ENCODE measurements around the gene PPP1CB. TPM values are rescaled to one million over a fixed set of nuclear protein-coding genes. Genes with fewer than 3 reads are reported as not detected.

PPP1CB gene
- polyA plus RNA-seq, 1 of the 3 experiments (the other 2 are of a cell fraction), result 24.7 TPM

DNA sequence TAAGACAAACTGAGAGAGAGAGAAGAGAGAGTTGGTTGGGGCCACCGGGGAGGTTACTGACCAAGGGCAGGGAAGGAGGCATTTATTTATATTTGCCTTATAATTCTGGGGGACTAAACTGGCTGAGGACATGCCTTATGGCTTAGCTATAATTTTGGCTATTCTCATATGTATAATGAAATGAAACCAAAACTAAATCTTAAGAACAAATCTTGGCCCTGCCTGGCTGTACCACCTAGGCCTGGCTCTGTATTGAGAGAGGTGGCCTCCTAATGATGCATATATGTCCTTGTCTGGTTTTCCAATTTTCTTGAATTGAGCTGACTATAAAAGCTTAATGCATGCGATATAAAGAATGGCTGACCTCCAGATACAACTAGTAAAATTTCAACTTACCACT, 3.5 kb upstream of the PPP1CB start (continued):
- TF ChIP-seq SMC3 (IDR thresholded peaks at IDR 0.05; ENCODE audit: low read depth, low read length) (no peak), MEF2A (IDR thresholded peaks at IDR 0.05; ENCODE audit: borderline replicate concordance, low read depth) (no peak), POLR2AphosphoS5 (IDR thresholded peaks at IDR 0.05; ENCODE audit: low read depth, low read length) (no peak), JUND (IDR thresholded peaks at IDR 0.05) (no peak), CHD2 (IDR thresholded peaks at IDR 0.05; ENCODE audit: low read length, partially characterized antibody) (no peak), EP300 (IDR thresholded peaks at IDR 0.05; ENCODE audit: borderline replicate concordance in 1 of 2, low read depth in 1 of 2, low read length in 1 of 2) (no peak), YY1 (IDR thresholded peaks at IDR 0.05; ENCODE audit: low read depth) (no peak), RXRA (IDR thresholded peaks at IDR 0.05; ENCODE audit: borderline replicate concordance, low read depth) (no peak), RAD21 (IDR thresholded peaks at IDR 0.05; ENCODE audit: low read length) (no peak)

DNA sequence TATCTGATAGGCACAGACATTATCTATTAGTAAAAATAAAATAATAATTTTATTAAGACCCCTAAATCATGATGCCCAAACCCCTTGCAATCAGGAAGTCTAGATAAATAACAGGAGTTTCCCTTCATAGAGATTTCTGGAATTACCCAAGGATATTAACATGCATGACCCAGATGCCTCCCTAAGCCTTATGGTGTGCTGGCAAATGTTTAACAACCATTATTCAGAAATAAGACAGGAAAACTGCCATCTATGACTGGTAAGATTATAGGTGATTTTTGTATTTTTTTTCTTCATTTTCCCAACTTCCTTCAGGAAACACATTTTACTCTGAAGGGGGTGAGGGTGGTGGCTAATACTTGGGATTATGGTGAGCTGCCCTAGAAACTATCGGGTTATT, 2.7 kb upstream of the PPP1CB start:
- H3K4me2 ChIP-seq, result no peak overlapping the region
- H3K4me3 ChIP-seq (ENCODE audit: low read depth in 2 of 2, low read length in 1 of 2), result no peak overlapping the region
- no peaks in the 10 kb centered on the region for H3F3A ChIP-seq (replicated peaks; ENCODE audit: insufficient read depth)
- H3K4me1 ChIP-seq (ENCODE audit: control insufficient read depth in 1 of 2, insufficient read depth in 2 of 2, low read depth in 1 of 2, low read length in 1 of 2), result peaks cover 0 to 12% of the 10 kb centered on the region in 2 experiments; a peak in 2 of 4 replicates
- peaks cover 21% of the 10 kb centered on the region for H3K79me2 ChIP-seq (ENCODE audit: insufficient read depth)
- no peak for TF ChIP-seq MXI1 (IDR thresholded peaks at IDR 0.05; ENCODE audit: low read depth, low read length)
- peaks cover 5% of the 10 kb centered on the region for H4K20me1 ChIP-seq (ENCODE audit: insufficient read depth)
- ChIA-PET CTCF (interaction anchor here (1.7 to 5.6 kb wide), 2 partner anchors 12 to 154 kb away, joined by 5 to 23 read pairs; no protein-coding TSS in a partner anchor), POLR2A (no interaction called here)
- H2AFZ ChIP-seq (ENCODE audit: low read depth), result no peak overlapping the region
- H3K9me3 ChIP-seq, result no peaks in the 10 kb centered on the region
- H3K9ac ChIP-seq, result no peak overlapping the region
- no peak for DNase-seq
- H3K36me3 ChIP-seq (replicated peaks in 1 of 2; ENCODE audit: control insufficient read depth in 1 of 2, insufficient read depth in 2 of 2, low read length in 1 of 2), result no peaks in the 10 kb centered on the region
- no peaks in the 10 kb centered on the region for H3K9me2 ChIP-seq
- no peak overlapping the region for H3K27ac ChIP-seq (ENCODE audit: low read depth in 2 of 2, low read length in 1 of 2)
- 100% methylated on average over 1 of the region's 1 CpG for WGBS (ENCODE audit: low lambda C conversion rate)
- H3K27me3 ChIP-seq (ENCODE audit: insufficient read depth), result no peaks in the 10 kb centered on the region

DNA sequence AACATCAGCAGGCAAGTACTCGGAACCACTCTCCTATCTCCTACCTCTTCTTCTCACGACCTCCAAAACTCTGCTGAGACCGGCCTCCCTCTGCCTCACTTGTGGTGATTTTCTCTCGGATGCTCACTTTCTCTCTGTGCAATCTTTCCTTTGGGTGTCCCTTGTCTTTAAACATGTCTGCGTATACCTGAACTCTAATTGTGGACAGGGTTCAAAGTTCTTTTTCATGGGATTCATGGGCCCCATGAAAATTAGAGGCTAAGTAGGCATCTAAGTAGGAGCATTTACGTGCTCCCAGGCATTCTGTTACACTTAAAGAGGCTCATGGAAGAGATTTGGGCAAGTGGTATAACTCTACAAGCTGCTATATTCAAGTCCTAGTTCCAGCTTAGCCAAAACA, 2.1 kb upstream of the PPP1CB start:
- Histone ChIP-seq H3F3A (replicated peaks; ENCODE audit: insufficient read depth) (no peaks in the 10 kb centered on the region), H3K27ac (ENCODE audit: low read depth in 2 of 2, low read length in 1 of 2) (peak overlapping the region in 1 of 2 experiments; percentile 100; a peak in 2 of 4 replicates), H3K9ac (no peak overlapping the region), H3K4me2 (no peak overlapping the region), H3K4me3 (ENCODE audit: low read depth in 2 of 2, low read length in 1 of 2) (no peak overlapping the region), H4K20me1 (ENCODE audit: insufficient read depth) (peaks cover 8% of the 10 kb centered on the region), H3K79me2 (ENCODE audit: insufficient read depth) (peaks cover 27% of the 10 kb centered on the region), H3K9me2 (no peaks in the 10 kb centered on the region), H3K4me1 (ENCODE audit: control insufficient read depth in 1 of 2, insufficient read depth in 2 of 2, low read depth in 1 of 2, low read length in 1 of 2) (peaks cover 3 to 17% of the 10 kb centered on the region in 2 experiments; a peak in 3 of 4 replicates), H3K27me3 (ENCODE audit: insufficient read depth) (no peaks in the 10 kb centered on the region), H3K9me3 (no peaks in the 10 kb centered on the region), H3K36me3 (replicated peaks in 1 of 2; ENCODE audit: control insufficient read depth in 1 of 2, insufficient read depth in 2 of 2, low read length in 1 of 2) (no peaks in the 10 kb centered on the region), H2AFZ (ENCODE audit: low read depth) (no peak overlapping the region)
- CTCF ChIA-PET, result interaction anchor here (1.7 to 8.8 kb wide), 3 partner anchors 12 to 154 kb away, joined by 5 to 109 read pairs (median 23); no protein-coding TSS in a partner anchor
- no peak for TF ChIP-seq RCOR1 (IDR thresholded peaks at IDR 0.05; ENCODE audit: low read length)
- no peak for TF ChIP-seq TCF12 (IDR thresholded peaks at IDR 0.05)
- TF ChIP-seq, protein P1, sequence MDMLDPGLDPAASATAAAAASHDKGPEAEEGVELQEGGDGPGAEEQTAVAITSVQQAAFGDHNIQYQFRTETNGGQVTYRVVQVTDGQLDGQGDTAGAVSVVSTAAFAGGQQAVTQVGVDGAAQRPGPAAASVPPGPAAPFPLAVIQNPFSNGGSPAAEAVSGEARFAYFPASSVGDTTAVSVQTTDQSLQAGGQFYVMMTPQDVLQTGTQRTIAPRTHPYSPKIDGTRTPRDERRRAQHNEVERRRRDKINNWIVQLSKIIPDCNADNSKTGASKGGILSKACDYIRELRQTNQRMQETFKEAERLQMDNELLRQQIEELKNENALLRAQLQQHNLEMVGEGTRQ (IDR thresholded peaks at IDR 0.05; ENCODE audit: borderline replicate concordance, low read depth, low read length), result no peak
- POLR2A ChIA-PET, result no interaction called here
- DNase-seq, result no peak
- 96% methylated on average over 6 of the region's 6 CpGs for WGBS (ENCODE audit: low lambda C conversion rate)

Measured in SK-N-SH (cell line).